GM19468 (cell line): ENCODE results near the gene S100A1.

Experiments
- ATAC-seq: cut with Tn5 transposase; IDR thresholded peaks from one replicate; pipeline ENCODE4 v1.9.1; 2021; ENCODE audit warnings: mild to moderate bottlenecking, moderate library complexity, moderate number of reproducible peaks; ENCODE audit not compliant: unreplicated experiment; ENCODE audit errors: extremely low read depth

The S100A1 gene

DNA sequence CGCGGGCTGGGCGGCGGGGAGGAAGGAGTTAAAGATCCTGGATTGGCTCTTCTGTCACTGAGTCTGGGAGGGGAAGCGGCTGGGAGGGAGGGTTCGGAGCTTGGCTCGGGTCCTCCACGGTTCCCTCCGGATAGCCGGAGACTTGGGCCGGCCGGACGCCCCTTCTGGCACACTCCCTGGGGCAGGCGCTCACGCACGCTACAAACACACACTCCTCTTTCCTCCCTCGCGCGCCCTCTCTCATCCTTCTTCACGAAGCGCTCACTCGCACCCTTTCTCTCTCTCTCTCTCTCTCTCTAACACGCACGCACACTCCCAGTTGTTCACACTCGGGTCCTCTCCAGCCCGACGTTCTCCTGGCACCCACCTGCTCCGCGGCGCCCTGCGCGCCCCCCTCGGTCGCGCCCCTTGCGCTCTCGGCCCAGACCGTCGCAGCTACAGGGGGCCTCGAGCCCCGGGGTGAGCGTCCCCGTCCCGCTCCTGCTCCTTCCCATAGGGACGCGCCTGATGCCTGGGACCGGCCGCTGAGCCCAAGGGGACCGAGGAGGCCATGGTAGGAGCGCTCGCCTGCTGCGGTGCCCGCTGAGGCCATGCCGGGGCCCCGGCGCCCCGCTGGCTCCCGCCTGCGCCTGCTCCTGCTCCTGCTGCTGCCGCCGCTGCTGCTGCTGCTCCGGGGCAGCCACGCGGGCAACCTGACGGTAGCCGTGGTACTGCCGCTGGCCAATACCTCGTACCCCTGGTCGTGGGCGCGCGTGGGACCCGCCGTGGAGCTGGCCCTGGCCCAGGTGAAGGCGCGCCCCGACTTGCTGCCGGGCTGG lies 50.5 kb downstream of the S100A1 start, which contains the start of gene NPR1:
NPR1 (plus strand) TSS at position 170 of the 818 bp plus-strand sequence; CDS start at position 591, 421 bp downstream.
- ATAC-seq: no peak

DNA sequence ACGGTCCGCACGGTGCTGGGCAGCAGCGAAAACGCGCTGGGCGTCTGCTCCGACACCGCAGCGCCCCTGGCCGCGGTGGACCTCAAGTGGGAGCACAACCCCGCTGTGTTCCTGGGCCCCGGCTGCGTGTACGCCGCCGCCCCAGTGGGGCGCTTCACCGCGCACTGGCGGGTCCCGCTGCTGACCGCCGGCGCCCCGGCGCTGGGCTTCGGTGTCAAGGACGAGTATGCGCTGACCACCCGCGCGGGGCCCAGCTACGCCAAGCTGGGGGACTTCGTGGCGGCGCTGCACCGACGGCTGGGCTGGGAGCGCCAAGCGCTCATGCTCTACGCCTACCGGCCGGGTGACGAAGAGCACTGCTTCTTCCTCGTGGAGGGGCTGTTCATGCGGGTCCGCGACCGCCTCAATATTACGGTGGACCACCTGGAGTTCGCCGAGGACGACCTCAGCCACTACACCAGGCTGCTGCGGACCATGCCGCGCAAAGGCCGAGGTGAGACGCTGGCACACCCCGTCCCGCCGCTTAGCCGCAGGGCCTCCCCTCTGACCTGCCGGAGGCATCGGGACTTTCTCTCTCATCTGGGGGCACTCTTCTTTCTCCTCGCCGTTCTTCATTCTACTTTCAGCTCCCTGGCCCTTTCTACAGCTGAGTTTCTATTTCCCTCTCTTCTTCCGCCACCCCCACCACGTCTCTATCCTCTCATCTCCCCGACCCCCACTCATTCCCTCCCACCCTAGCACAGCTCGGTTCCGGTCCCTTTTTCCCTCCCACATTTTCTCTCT lies 51.3 kb downstream of the S100A1 start:
- no peak for ATAC-seq

DNA sequence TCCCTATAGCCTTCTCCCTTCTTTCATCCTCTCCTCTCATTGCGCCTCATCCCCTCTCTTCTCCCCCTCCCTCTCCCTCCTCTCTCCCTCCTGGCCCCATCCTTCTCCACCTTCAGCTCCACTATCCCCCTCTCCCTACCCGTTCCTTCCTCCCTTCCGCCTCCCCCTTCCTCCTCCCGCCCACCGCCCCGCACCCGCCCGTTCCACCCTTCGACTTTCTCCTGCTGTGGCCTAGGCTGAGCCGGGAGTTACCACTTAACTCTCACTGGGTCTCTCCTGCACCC lies 51.8 kb downstream of the S100A1 start:
- ATAC-seq: no peak
